ENCODE data around the gene CAMK2A. TPM values are rescaled to one million over a fixed set of nuclear protein-coding genes. Genes with fewer than 3 reads are reported as not detected.

Gene CAMK2A
- total RNA-seq, 2 donors from 2014 or later, result 0.50 to 1.0 TPM

DNA sequence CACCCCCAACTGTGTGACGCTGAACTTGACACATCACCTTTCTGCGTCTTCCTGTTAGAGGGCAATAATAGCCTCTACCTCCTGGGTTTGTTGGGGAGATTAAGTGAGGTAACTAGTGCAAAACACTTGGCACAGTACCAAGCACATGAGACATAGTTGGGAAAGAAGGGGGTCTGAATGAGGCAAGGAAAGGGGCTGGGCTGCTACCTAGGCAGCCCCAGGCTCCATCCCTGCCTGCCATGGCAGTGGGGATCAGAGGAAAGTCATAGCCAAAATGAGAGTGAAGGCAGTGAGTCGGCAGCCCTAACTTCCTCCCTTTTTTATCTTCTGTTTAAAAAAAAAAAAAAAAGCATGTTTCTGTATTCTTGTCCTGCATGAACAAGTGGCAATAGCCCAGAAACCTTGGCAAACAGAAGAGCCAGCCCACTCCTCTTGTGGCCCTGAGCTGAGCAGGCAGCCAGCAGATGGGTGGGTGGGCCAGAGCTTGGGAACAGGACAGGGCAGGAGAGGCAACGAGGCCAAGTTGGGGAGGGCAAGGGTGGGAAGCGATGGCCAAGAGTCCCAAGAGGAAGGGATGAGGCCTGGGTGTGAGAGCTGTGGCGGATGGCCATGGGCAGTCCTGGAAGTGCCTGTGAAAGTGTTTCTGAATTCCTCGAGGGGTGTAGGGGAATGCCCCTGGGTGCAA is 11.4 kb downstream of the CAMK2A start:
- Histone ChIP-seq H3K27me3 (replicated peaks; ENCODE audit: insufficient read depth) (no peaks in the 10 kb centered on the region), H3K36me3 (no peaks in the 10 kb centered on the region), H3K9me3 (no peaks in the 10 kb centered on the region), H3K27ac (no peak overlapping the region), H3K4me1 (replicated peaks) (no peaks in the 10 kb centered on the region), H3K4me3 (no peak overlapping the region)
- 65% methylated on average over 7 of the region's 7 CpGs for WGBS
- TF ChIP-seq, protein P1, sequence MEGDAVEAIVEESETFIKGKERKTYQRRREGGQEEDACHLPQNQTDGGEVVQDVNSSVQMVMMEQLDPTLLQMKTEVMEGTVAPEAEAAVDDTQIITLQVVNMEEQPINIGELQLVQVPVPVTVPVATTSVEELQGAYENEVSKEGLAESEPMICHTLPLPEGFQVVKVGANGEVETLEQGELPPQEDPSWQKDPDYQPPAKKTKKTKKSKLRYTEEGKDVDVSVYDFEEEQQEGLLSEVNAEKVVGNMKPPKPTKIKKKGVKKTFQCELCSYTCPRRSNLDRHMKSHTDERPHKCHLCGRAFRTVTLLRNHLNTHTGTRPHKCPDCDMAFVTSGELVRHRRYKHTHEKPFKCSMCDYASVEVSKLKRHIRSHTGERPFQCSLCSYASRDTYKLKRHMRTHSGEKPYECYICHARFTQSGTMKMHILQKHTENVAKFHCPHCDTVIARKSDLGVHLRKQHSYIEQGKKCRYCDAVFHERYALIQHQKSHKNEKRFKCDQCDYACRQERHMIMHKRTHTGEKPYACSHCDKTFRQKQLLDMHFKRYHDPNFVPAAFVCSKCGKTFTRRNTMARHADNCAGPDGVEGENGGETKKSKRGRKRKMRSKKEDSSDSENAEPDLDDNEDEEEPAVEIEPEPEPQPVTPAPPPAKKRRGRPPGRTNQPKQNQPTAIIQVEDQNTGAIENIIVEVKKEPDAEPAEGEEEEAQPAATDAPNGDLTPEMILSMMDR (IDR thresholded peaks at IDR 0.05), result no peak
- TF ChIP-seq POLR2AphosphoS5 (IDR thresholded peaks at IDR 0.05), result no peak
- TF ChIP-seq POLR2A (IDR thresholded peaks at IDR 0.05), result no peak
- no peak for DNase-seq (ENCODE audit: low spot score)
- intact Hi-C loops (cut with DNase I), result no loop called here

DNA sequence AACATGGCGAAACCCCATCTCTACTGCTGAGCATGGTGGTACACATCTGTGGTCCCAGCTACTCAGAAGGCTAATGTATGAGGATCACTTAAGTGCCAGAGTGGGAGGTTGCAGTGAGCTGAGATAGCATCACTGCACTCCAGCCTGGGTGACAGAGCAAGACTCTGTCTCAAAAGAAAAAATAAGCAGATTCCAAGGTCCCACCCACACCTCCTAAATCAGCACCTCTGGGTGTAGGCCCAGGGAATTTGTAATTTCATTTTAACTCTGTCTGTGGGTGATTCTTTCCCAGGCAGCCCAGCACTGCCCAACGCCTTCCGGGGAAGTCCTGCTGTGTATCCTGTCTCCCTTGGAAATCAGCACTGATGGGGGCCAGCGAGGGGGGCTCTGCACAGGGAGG is 12.5 kb downstream of the CAMK2A start:
- H3K27me3 ChIP-seq (replicated peaks; ENCODE audit: insufficient read depth), result no peaks in the 10 kb centered on the region
- TF ChIP-seq, protein P1 (IDR thresholded peaks at IDR 0.05), result no peak
- TF ChIP-seq POLR2A (IDR thresholded peaks at IDR 0.05) (no peak), POLR2AphosphoS5 (IDR thresholded peaks at IDR 0.05) (no peak)
- 87% methylated on average over 4 of the region's 4 CpGs for WGBS

DNA sequence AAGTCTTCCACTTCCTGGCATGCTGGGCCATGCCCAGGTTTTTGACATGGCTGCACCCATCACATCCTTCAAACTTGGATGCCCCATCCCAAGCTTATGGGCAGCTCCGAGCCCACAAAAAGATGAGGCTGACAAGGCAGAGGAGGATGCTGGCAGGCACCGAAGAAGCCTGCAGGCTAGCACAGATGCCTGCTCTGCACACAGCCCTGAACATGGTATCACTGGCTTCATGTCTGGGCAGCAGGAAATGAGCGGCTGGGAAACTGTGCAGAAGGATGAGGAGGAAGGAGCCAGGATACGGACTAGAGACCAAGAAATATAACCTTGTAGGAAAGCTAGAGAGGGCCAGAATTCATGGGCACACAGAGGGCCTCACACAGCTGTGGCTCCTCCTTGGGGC is 14.8 kb downstream of the CAMK2A start:
- Histone ChIP-seq H3K27ac (no peak overlapping the region), H3K4me3 (no peak overlapping the region), H3K27me3 (replicated peaks; ENCODE audit: insufficient read depth) (no peaks in the 10 kb centered on the region), H3K36me3 (no peaks in the 10 kb centered on the region), H3K9me3 (no peaks in the 10 kb centered on the region), H3K4me1 (replicated peaks) (no peaks in the 10 kb centered on the region)
- no peak for TF ChIP-seq POLR2A (IDR thresholded peaks at IDR 0.05)
- WGBS, result 97% methylated on average over 4 of the region's 4 CpGs
- intact Hi-C loops (cut with DNase I), result no loop called here
- DNase-seq (ENCODE audit: low spot score), result no peak

More for the DNA sequence above, 12.5 kb downstream of the CAMK2A start:
- Histone ChIP-seq H3K36me3 (no peaks in the 10 kb centered on the region), H3K4me3 (no peak overlapping the region), H3K27ac (no peak overlapping the region), H3K9me3 (no peaks in the 10 kb centered on the region), H3K4me1 (replicated peaks) (no peaks in the 10 kb centered on the region)
- no peak for DNase-seq (ENCODE audit: low spot score)
- intact Hi-C loops (cut with DNase I), result no loop called here

DNA sequence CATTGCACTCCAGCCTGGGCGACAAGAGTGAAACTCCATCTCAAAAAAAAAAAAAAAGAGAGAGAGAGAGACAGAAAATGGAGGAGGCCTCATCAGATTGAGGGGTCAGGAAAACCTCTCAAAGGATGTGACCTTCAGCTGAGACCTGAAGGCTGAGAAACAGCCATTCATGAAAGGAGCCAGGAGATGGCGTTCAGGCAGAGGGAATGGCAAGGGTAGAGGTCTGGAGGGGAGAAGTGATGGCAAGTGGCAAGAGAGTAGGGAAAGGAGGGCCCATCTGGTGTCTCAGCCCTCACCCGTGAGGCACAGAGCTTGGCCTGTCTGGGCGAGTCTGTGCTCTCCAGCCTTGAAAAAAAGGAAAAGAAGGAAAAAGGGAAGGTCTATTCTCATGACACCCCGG is 17.0 kb downstream of the CAMK2A start:
- no peaks in the 10 kb centered on the region for H3K9me3 ChIP-seq
- no peak for DNase-seq (ENCODE audit: low spot score)
- intact Hi-C loops (cut with DNase I), result no loop called here

DNA sequence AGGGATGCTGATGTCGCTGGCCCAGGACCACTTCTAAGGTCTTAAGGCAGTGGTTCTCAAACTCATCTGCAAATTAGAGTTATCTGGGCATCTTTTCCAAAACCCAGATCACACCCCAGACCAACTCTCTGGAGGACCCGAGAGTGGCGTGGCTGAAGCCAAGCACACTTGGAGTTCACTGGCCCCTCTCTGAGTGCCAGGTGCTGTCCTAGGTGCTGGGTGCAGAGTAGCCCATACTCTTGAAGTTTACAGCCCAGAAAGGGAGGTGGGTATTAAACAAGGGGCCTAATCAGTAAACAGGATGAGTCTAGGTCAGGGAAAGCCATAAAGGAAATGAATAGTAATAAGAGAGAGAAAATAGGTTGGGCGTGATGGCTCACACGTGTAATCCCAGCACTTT is 17.6 kb downstream of the CAMK2A start:
- Histone ChIP-seq H3K4me3 (no peak overlapping the region), H3K9me3 (no peaks in the 10 kb centered on the region), H3K27ac (no peak overlapping the region), H3K36me3 (no peaks in the 10 kb centered on the region), H3K27me3 (replicated peaks; ENCODE audit: insufficient read depth) (no peaks in the 10 kb centered on the region), H3K4me1 (replicated peaks) (no peaks in the 10 kb centered on the region)
- no peak for DNase-seq (ENCODE audit: low spot score)
- 82% methylated on average over 5 of the region's 5 CpGs for WGBS
- TF ChIP-seq, protein P1 (IDR thresholded peaks at IDR 0.05), result no peak
- TF ChIP-seq POLR2AphosphoS5 (IDR thresholded peaks at IDR 0.05), result no peak
- no peak for TF ChIP-seq POLR2A (IDR thresholded peaks at IDR 0.05)
- intact Hi-C loops (cut with DNase I), result no loop called here

More for the DNA sequence above, 17.0 kb downstream of the CAMK2A start:
- Histone ChIP-seq H3K4me1 (replicated peaks) (no peaks in the 10 kb centered on the region), H3K4me3 (no peak overlapping the region), H3K36me3 (no peaks in the 10 kb centered on the region), H3K27me3 (replicated peaks; ENCODE audit: insufficient read depth) (no peaks in the 10 kb centered on the region), H3K27ac (no peak overlapping the region)
- TF ChIP-seq, protein P1 (IDR thresholded peaks at IDR 0.05), result peak in 1 of 4 experiments; percentile 21
- TF ChIP-seq POLR2A (IDR thresholded peaks at IDR 0.05) (no peak), POLR2AphosphoS5 (IDR thresholded peaks at IDR 0.05) (no peak)
- 56% methylated on average over 5 of the region's 5 CpGs for WGBS
